ENCODE measurements around the gene GPR39.

The GPR39 gene

GRCh38 chr2:132438691-132439090, 22.1 kb downstream of the GPR39 start:
- TF ChIP-seq CTCF (IDR thresholded peaks at IDR 0.05): no peak

GRCh38 chr2:132439703-132440398, 23.2 kb downstream of the GPR39 start:
- TF ChIP-seq CTCF (IDR thresholded peaks at IDR 0.05): no peak

- TF ChIP-seq CTCF (IDR thresholded peaks at IDR 0.05): no peak
These were observed 24.4 kb downstream of the GPR39 start for GRCh38 chr2:132441051-132441450.

- no peak for TF ChIP-seq CTCF (IDR thresholded peaks at IDR 0.05)
These were observed 25.7 kb downstream of the GPR39 start for GRCh38 chr2:132442278-132442677.

GRCh38 chr2:132443106-132443505, 26.5 kb downstream of the GPR39 start:
- TF ChIP-seq CTCF (IDR thresholded peaks at IDR 0.05): no peak

- no peak for TF ChIP-seq CTCF (IDR thresholded peaks at IDR 0.05)
These were observed 29.8 kb downstream of the GPR39 start for GRCh38 chr2:132446444-132446843.

- TF ChIP-seq CTCF (IDR thresholded peaks at IDR 0.05): no peak
These were observed 31.7 kb downstream of the GPR39 start for GRCh38 chr2:132448331-132448730.

- no peak for TF ChIP-seq CTCF (IDR thresholded peaks at IDR 0.05)
These were observed 32.2 kb downstream of the GPR39 start for GRCh38 chr2:132448771-132449170.

Measured in LNCAP (cell line).